Endothelial cell of umbilical vein (primary cell): ENCODE measurements around the gene CPZ. TPM values are rescaled to one million over a fixed set of nuclear protein-coding genes. Genes with fewer than 3 reads are reported as not detected.

ENCODE experiments used
- BruUV-seq: library from RNA; stranded (reverse); fragments of 400-500 nt; replicated peaks from 2 replicates; lab custom pipeline; 2021; lab: Mats Ljungman, UMichigan
- CTCF ChIA-PET: fragments of 300-600, 350-600 bp; sonication (Branson Sonifier 250); formaldehyde crosslinking; loops from one replicate; lab custom pipeline; 2021; ENCODE audit warnings: antibody characterized with exemption, inconsistent platforms; lab: Charles Lee
- POLR2A ChIA-PET: fragments of 300-600, 350-600 bp; sonication (Branson Sonifier 250); formaldehyde crosslinking; loops from one replicate; lab custom pipeline; 2021; ENCODE audit warnings: antibody characterized with exemption, inconsistent platforms; lab: Charles Lee
- DNase-seq: peaks from one replicate; pipeline ENCODE4 v3.0.0-alpha.2; 2011; ENCODE audit warnings: low read depth, low spot score
- FAIRE-seq: peaks from 2 replicates; lab custom pipeline; 2011; peaks lifted over from hg19 to GRCh38; lab: Jason Lieb, UNC
- H2AFZ ChIP-seq: 2 replicates; pipeline ENCODE4 v1.6.0; 2012; ENCODE audit warnings: low read depth, low read length, control low read depth, inconsistent platforms
- H3K27ac ChIP-seq: 2 replicates; pipeline ENCODE4 v1.5.1; 2011; ENCODE audit warnings: low read depth, mild to moderate bottlenecking, control low read depth, low read length, moderate library complexity; ENCODE audit not compliant: insufficient read depth
- H3K27me3 ChIP-seq, 2 experiments: 2 replicates each; pipeline versions ENCODE4 v1.6.0 to v1.6.1; 2011; ENCODE audit warnings: low read length in 2 of 2, mixed read lengths in 1 of 2; ENCODE audit not compliant: control insufficient read depth in 2 of 2, insufficient read depth in 2 of 2
- H3K36me3 ChIP-seq, 2 experiments: 2 replicates in 1 of 2; 3 replicates in 1 of 2; pipeline ENCODE4 v1.5.1; 2011; ENCODE audit warnings: low read length in 2 of 2, mild to moderate bottlenecking in 1 of 2, moderate library complexity in 1 of 2; ENCODE audit not compliant: control insufficient read depth in 2 of 2, insufficient read depth in 2 of 2; ENCODE audit errors: extremely low read depth in 1 of 2
- H3K4me1 ChIP-seq: 3 replicates; pipeline ENCODE4 v1.5.1; 2011; ENCODE audit warnings: mild to moderate bottlenecking, low read length; ENCODE audit not compliant: control insufficient read depth, insufficient read depth; ENCODE audit errors: extremely low read depth
- H3K4me2 ChIP-seq: 2 replicates; pipeline ENCODE4 v1.6.1; 2011; ENCODE audit warnings: low read length, control low read depth, mixed read lengths; ENCODE audit not compliant: insufficient read depth
- H3K4me3 ChIP-seq, 3 experiments: fragments of 200-600 bp in 1 of 3; sonication (generic), shearing (Covaris generic) in 1 of 3; replicated peaks in 1 of 3; 2 replicates each; pipeline ENCODE4 v1.5.1; 2011 to 2016; ENCODE audit warnings: control low read depth in 3 of 3, low read length in 3 of 3, mild to moderate bottlenecking in 2 of 3, inconsistent platforms in 1 of 3, low read depth in 1 of 3, moderate library complexity in 1 of 3; ENCODE audit not compliant: insufficient read depth in 1 of 3
- H3K79me2 ChIP-seq: 2 replicates; pipeline ENCODE4 v1.6.0; 2012; ENCODE audit warnings: low read length, inconsistent platforms; ENCODE audit not compliant: control insufficient read depth, insufficient read depth
- H3K9ac ChIP-seq: replicated peaks from 2 replicates; pipeline ENCODE3; 2011; ENCODE audit warnings: low read length, control low read depth; ENCODE audit not compliant: insufficient read depth; ENCODE audit errors: extremely low read depth
- H3K9me1 ChIP-seq: replicated peaks from 3 replicates; pipeline ENCODE4 v1.6.0; 2011; ENCODE audit warnings: mild to moderate bottlenecking, low read length; ENCODE audit not compliant: control insufficient read depth, insufficient read depth; ENCODE audit errors: extremely low read depth
- H3K9me3 ChIP-seq: replicated peaks from 2 replicates; pipeline ENCODE4 v1.5.1; 2012; ENCODE audit warnings: low read length, inconsistent platforms; ENCODE audit not compliant: control insufficient read depth, insufficient read depth
- H4K20me1 ChIP-seq: replicated peaks from 2 replicates; pipeline ENCODE3; 2011; ENCODE audit warnings: mild to moderate bottlenecking, low read length; ENCODE audit not compliant: control insufficient read depth, insufficient read depth; ENCODE audit errors: extremely low read depth
- EZH2 ChIP-seq: IDR thresholded peaks from 2 replicates; pipeline ENCODE4 v1.6.1; 2012; ENCODE audit warnings: borderline replicate concordance, low read depth, mild to moderate bottlenecking, moderate library complexity, low read length, inconsistent platforms; ENCODE audit not compliant: severe bottlenecking
- FOS ChIP-seq: IDR thresholded peaks from 2 replicates; pipeline ENCODE4 v1.6.1; 2011; ENCODE audit warnings: mild to moderate bottlenecking, low read length, moderate library complexity, borderline replicate concordance; ENCODE audit not compliant: insufficient read depth
- JUN ChIP-seq: IDR thresholded peaks from 2 replicates; pipeline ENCODE4 v1.6.1; 2011; ENCODE audit warnings: borderline replicate concordance, low read depth; ENCODE audit not compliant: insufficient read length, insufficient read depth
- MYC ChIP-seq: IDR thresholded peaks from one replicate; pipeline ENCODE4 v1.6.1; 2011; ENCODE audit warnings: mild to moderate bottlenecking, low read depth, low read length
- POLR2A ChIP-seq: IDR thresholded peaks from 2 replicates; pipeline ENCODE4 v1.6.1; 2012; ENCODE audit warnings: low read depth, mild to moderate bottlenecking, control low read depth, low read length
- POLR2AphosphoS5 ChIP-seq: IDR thresholded peaks from 2 replicates; pipeline ENCODE4 v1.6.1; 2012; ENCODE audit warnings: low read depth, mild to moderate bottlenecking, control low read depth, low read length, moderate library complexity; ENCODE audit not compliant: insufficient read depth
- dilution Hi-C: fragments of 300-500 bp; cut with MboI; formaldehyde crosslinking; loops from one replicate; pipeline ENCODE4 v1.15.0; 2019; ENCODE audit warnings: low sequenced_read_pairs; ENCODE audit not compliant: extremely low pct_ligation_motif_present
- intact Hi-C: fragments of 100-400 bp; cut with micrococcal nuclease; formaldehyde crosslinking; loops from one replicate; pipeline ENCODE4 v1.10.0; 2022
- polyA plus RNA-seq, 4 experiments: library from polyadenylated mRNA; depleted of rRNA in 3 of 4; stranded (reverse) in 3 of 4; unstranded in 1 of 4; fragments of >200 nt; gene quantifications; 2 replicates each; pipeline versions ENCODE4 v1.2.1 to v1.2.3, GENCODE V29; 2011 to 2012; ENCODE audit warnings: missing spikeins in 1 of 4
- total RNA-seq: library from RNA; stranded (reverse); gene quantifications from 2 replicates; pipeline ENCODE4 v1.2.3, GENCODE V29; 2021
- TF ChIP-seq, protein P1 (sequence below), 2 donors: IDR thresholded peaks; 1 replicate in 1 of 2; 2 replicates in 1 of 2; pipeline ENCODE4 v1.5.1; 2011; ENCODE audit warnings: low read length in 2 of 2, mild to moderate bottlenecking in 2 of 2, moderate library complexity in 2 of 2, control low read depth in 1 of 2, inconsistent platforms in 1 of 2, low read depth in 1 of 2; ENCODE audit not compliant: insufficient read depth in 1 of 2; ENCODE audit errors: extremely low read depth in 1 of 2

Gene CPZ
- total and polyA plus RNA-seq, 2 donors (not counting 3 experiments of a cell fraction or from before 2014, with no cell fraction given) = not detected

- Histone ChIP-seq H3K27me3 (no peaks in the 10 kb centered on the region), H3K4me3 (no peak overlapping the region), H3K4me1 (no peaks in the 10 kb centered on the region), H3K36me3 (no peaks in the 10 kb centered on the region), H3K9ac (no peak overlapping the region), H3K79me2 (no peaks in the 10 kb centered on the region), H3K9me1 (no peaks in the 10 kb centered on the region), H3K9me3 (no peaks in the 10 kb centered on the region), H3K4me2 (no peak overlapping the region), H4K20me1 (no peaks in the 10 kb centered on the region), H3K27ac (no peak overlapping the region), H2AFZ (no peak overlapping the region)
- FAIRE-seq = no peak
- intact Hi-C loops = no loop called here
- DNase-seq = no peak
- no TSS peak for BruUV-seq
- dilution Hi-C loops = no loop called here
- no peak for TF ChIP-seq POLR2A
- no peak for TF ChIP-seq EZH2
- TF ChIP-seq, protein P1, sequence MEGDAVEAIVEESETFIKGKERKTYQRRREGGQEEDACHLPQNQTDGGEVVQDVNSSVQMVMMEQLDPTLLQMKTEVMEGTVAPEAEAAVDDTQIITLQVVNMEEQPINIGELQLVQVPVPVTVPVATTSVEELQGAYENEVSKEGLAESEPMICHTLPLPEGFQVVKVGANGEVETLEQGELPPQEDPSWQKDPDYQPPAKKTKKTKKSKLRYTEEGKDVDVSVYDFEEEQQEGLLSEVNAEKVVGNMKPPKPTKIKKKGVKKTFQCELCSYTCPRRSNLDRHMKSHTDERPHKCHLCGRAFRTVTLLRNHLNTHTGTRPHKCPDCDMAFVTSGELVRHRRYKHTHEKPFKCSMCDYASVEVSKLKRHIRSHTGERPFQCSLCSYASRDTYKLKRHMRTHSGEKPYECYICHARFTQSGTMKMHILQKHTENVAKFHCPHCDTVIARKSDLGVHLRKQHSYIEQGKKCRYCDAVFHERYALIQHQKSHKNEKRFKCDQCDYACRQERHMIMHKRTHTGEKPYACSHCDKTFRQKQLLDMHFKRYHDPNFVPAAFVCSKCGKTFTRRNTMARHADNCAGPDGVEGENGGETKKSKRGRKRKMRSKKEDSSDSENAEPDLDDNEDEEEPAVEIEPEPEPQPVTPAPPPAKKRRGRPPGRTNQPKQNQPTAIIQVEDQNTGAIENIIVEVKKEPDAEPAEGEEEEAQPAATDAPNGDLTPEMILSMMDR (IDR thresholded peaks at IDR 0.05; ENCODE audit: extremely low read depth in 1 of 2, insufficient read depth in 1 of 2, low read depth in 1 of 2, low read length in 2 of 2) = no peak
- TF ChIP-seq FOS = no peak
- TF ChIP-seq POLR2AphosphoS5 = no peak
- TF ChIP-seq MYC = no peak
- no peak for TF ChIP-seq JUN
- CTCF ChIA-PET = no interaction called here
- POLR2A ChIA-PET = no interaction called here
Measured at GRCh38 chr4:8648816-8649630, 56.5 kb downstream of the CPZ start.
